HepG2 (cell line): ENCODE data around the gene TPI1. TPM values are rescaled to one million over a fixed set of nuclear protein-coding genes. Genes with fewer than 3 reads are reported as not detected.
A peak's percentile ranks its signal among the peaks of the same experiment; 100 is the strongest.

Source experiments
- ATAC-seq: fragments of 200-7000 bp; cut with Tn5 transposase; 3 replicates; pipeline ENCODE4 v1.9.1; 2020; ENCODE audit warnings: mild to moderate bottlenecking, moderate library complexity
- BruUV-seq: library from RNA; stranded (reverse); fragments of 400-500 nt; replicated peaks from 2 replicates; lab custom pipeline; 2021; lab: Mats Ljungman, UMichigan
- CTCF ChIA-PET: fragments of 300-600 bp; formaldehyde crosslinking; extraction: SDS; loops from one replicate; lab custom pipeline; 2021; ENCODE audit warnings: low total read pairs, inconsistent platforms, low intra/inter-chr PET ratio; lab: Yijun Ruan, JAX
- POLR2A ChIA-PET: fragments of 350-600 bp; sonication (Branson Sonifier 250); formaldehyde crosslinking; loops from one replicate; lab custom pipeline; 2020; ENCODE audit warnings: antibody characterized with exemption, inconsistent platforms; lab: Yijun Ruan, JAX
- DNase-seq: peaks from one replicate; pipeline ENCODE4 v3.0.0-alpha.2; 2015; ENCODE audit warnings: low spot score
- FAIRE-seq: peaks from 3 replicates; lab custom pipeline; 2011; peaks lifted over from hg19 to GRCh38; lab: Jason Lieb, UNC
- H2AFZ ChIP-seq: one replicate; pipeline ENCODE4 v1.6.1; 2011; ENCODE audit warnings: low read length, inconsistent platforms
- H3K27ac ChIP-seq: fragments of 300-600 bp; 3 replicates; pipeline ENCODE4 v1.8.0; 2011; ENCODE audit warnings: mixed run types, mild to moderate bottlenecking, mixed read lengths, low read length, inconsistent platforms; ENCODE audit not compliant: insufficient read depth; ENCODE audit errors: extremely low read length
- H3K27me3 ChIP-seq, 2 experiments: fragments of 200-600 bp in 1 of 2; 2 replicates in 1 of 2; 3 replicates in 1 of 2; pipeline versions ENCODE4 v1.6.0 to v1.8.0; 2011; ENCODE audit warnings: low read length in 2 of 2, mild to moderate bottlenecking in 2 of 2, moderate library complexity in 2 of 2, inconsistent platforms in 1 of 2; ENCODE audit not compliant: insufficient read depth in 2 of 2, control insufficient read depth in 1 of 2
- H3K36me3 ChIP-seq, 2 experiments: fragments of 200-600 bp in 1 of 2; replicated peaks in 1 of 2; 2 replicates in 1 of 2; 3 replicates in 1 of 2; pipeline versions ENCODE4 v1.5.1 to v1.8.0; 2011; ENCODE audit warnings: low read length in 2 of 2, inconsistent platforms in 1 of 2; ENCODE audit not compliant: insufficient read depth in 2 of 2, control insufficient read depth in 1 of 2
- H3K4me1 ChIP-seq: 2 replicates; pipeline ENCODE4 v1.5.1; 2012; ENCODE audit warnings: low read length, inconsistent platforms; ENCODE audit not compliant: insufficient read depth
- H3K4me2 ChIP-seq: 2 replicates; pipeline ENCODE4 v1.6.0; 2011; ENCODE audit warnings: low read depth, low read length, inconsistent platforms
- H3K4me3 ChIP-seq, 3 experiments: fragments of 200-600 bp in 1 of 3; sonication (generic), shearing (Covaris generic) in 1 of 3; replicated peaks in 1 of 3; 2 replicates each; pipeline ENCODE4 v1.5.1; 2011 to 2016; ENCODE audit warnings: low read length in 3 of 3, inconsistent platforms in 2 of 3, low read depth in 2 of 3, mild to moderate bottlenecking in 2 of 3, control low read depth in 1 of 3, mixed read lengths in 1 of 3; ENCODE audit not compliant: insufficient read depth in 1 of 3
- H3K79me2 ChIP-seq: one replicate; pipeline ENCODE4 v1.6.1; 2011; ENCODE audit warnings: low read length, inconsistent platforms; ENCODE audit not compliant: insufficient read depth
- H3K9ac ChIP-seq: 2 replicates; pipeline ENCODE4 v1.6.0; 2011; ENCODE audit warnings: mild to moderate bottlenecking, low read depth, low read length, inconsistent platforms; ENCODE audit not compliant: insufficient read depth
- H3K9me3 ChIP-seq: 2 replicates; pipeline ENCODE4 v1.5.1; 2012; ENCODE audit warnings: mild to moderate bottlenecking, low read length
- H4K20me1 ChIP-seq: 2 replicates; pipeline ENCODE4 v1.6.0; 2011; ENCODE audit warnings: inconsistent platforms, mild to moderate bottlenecking, low read length, moderate library complexity; ENCODE audit not compliant: insufficient read depth
- ARID4A ChIP-seq: sonication (generic); formaldehyde crosslinking; IDR thresholded peaks from 2 replicates; pipeline ENCODE4 v1.5.0; 2020; ENCODE audit warnings: mild to moderate bottlenecking, missing genetic modification reagents, borderline replicate concordance
- ATRX ChIP-seq: sonication (generic); formaldehyde crosslinking; IDR thresholded peaks from 2 replicates; pipeline ENCODE4 v1.4.0; 2020; ENCODE audit warnings: missing genetic modification reagents, borderline replicate concordance
- ELF4 ChIP-seq: sonication (generic); formaldehyde crosslinking; IDR thresholded peaks from 2 replicates; pipeline ENCODE4 v1.5.0; 2020; ENCODE audit warnings: missing genetic modification reagents, mild to moderate bottlenecking, moderate library complexity, borderline replicate concordance
- GRHL1 ChIP-seq: sonication (generic); formaldehyde crosslinking; conservative IDR thresholded peaks from 2 replicates; pipeline ENCODE4 v1.8.0; 2022; ENCODE audit warnings: missing genetic modification reagents
- NR2F6 ChIP-seq, 2 experiments: IDR thresholded peaks; 2 replicates each; pipeline ENCODE4 v1.6.1; 2016; ENCODE audit warnings: antibody characterized with exemption in 1 of 2, mild to moderate bottlenecking in 1 of 2
- POLR2A ChIP-seq, 2 experiments: IDR thresholded peaks; 2 replicates each; pipeline ENCODE4 v1.6.1; 2011; ENCODE audit warnings: low read depth in 2 of 2, low read length in 2 of 2, mild to moderate bottlenecking in 1 of 2, moderate library complexity in 1 of 2; ENCODE audit not compliant: insufficient read depth in 1 of 2
- REL ChIP-seq: sonication (generic); formaldehyde crosslinking; conservative IDR thresholded peaks from 2 replicates; pipeline ENCODE4 v1.8.0; 2022; ENCODE audit warnings: mild to moderate bottlenecking, missing genetic modification reagents, moderate library complexity
- RFXAP ChIP-seq: sonication (generic); formaldehyde crosslinking; IDR thresholded peaks from 2 replicates; pipeline ENCODE4 v1.4.0; 2020; ENCODE audit warnings: missing genetic modification reagents, borderline replicate concordance
- TSC22D2 ChIP-seq: sonication (generic); formaldehyde crosslinking; IDR thresholded peaks from 2 replicates; pipeline ENCODE4 v1.5.1; 2020; ENCODE audit warnings: missing genetic modification reagents, mild to moderate bottlenecking, borderline replicate concordance
- YEATS4 ChIP-seq: sonication (generic); formaldehyde crosslinking; IDR thresholded peaks from 2 replicates; pipeline ENCODE4 v1.4.0; 2020; ENCODE audit warnings: missing genetic modification reagents, borderline replicate concordance
- ZMYM4 ChIP-seq: sonication (generic); formaldehyde crosslinking; IDR thresholded peaks from 2 replicates; pipeline ENCODE4 v1.8.1; 2023; ENCODE audit warnings: mild to moderate bottlenecking, missing genetic modification reagents
- ZNF121 ChIP-seq: sonication (generic); formaldehyde crosslinking; IDR thresholded peaks from 2 replicates; pipeline ENCODE4 v1.5.0; 2020; ENCODE audit warnings: mild to moderate bottlenecking, missing genetic modification reagents
- ZNF207 ChIP-seq: fragments of 450-650 bp; IDR thresholded peaks from 2 replicates; pipeline ENCODE4 v1.6.1; 2016; ENCODE audit warnings: antibody characterized with exemption, borderline replicate concordance
- ZNF670 ChIP-seq: sonication (generic); formaldehyde crosslinking; IDR thresholded peaks from 2 replicates; pipeline ENCODE4 v1.8.0; 2022; ENCODE audit warnings: mild to moderate bottlenecking, missing genetic modification reagents, borderline replicate concordance
- ZNF772 ChIP-seq: sonication (generic); formaldehyde crosslinking; IDR thresholded peaks from 2 replicates; pipeline ENCODE4 v1.5.0; 2020; ENCODE audit warnings: mild to moderate bottlenecking, missing genetic modification reagents
- ZSCAN29 ChIP-seq: sonication (generic); formaldehyde crosslinking; conservative IDR thresholded peaks from 2 replicates; pipeline ENCODE4 v1.4.0; 2020; ENCODE audit warnings: mild to moderate bottlenecking, missing genetic modification reagents
- WGBS: methylation state at CpG from one replicate; pipeline ENCODE4 v1.1.6; 2017; ENCODE audit warnings: low lambda C conversion rate; 5-methylcytosine and 5-hydroxymethylcytosine counted together
- in situ Hi-C: cut with HindIII; loops from 2 replicates; pipeline ENCODE4 v1.10.0; 2017; ENCODE audit warnings: low pct_unique_long_range_greater_than_20kb; ENCODE audit not compliant: extremely low pct_ligation_motif_present
- intact Hi-C: fragments of 100-400 bp; cut with micrococcal nuclease; formaldehyde crosslinking; loops from one replicate; pipeline ENCODE4 v1.10.0; 2022; ENCODE audit not compliant: unreplicated experiment
- polyA plus RNA-seq, 8 experiments: library from polyadenylated mRNA; depleted of rRNA in 3 of 8; stranded (reverse) in 7 of 8; unstranded in 1 of 8; fragments of >200 nt; fragmentation: Illumina TruSeq in 4 of 8; extraction: Trizol in 4 of 8; gene quantifications; 2 replicates each; pipeline versions ENCODE4 v1.2.1 to v1.2.3, GENCODE V29; 2011 to 2016; ENCODE audit warnings: low read depth in 4 of 8, missing spikeins in 1 of 8, mixed read lengths in 1 of 8; ENCODE audit not compliant: insufficient read depth in 1 of 8
- total RNA-seq, 5 experiments: library from RNA; depleted of rRNA; stranded (reverse); fragments of >200 nt; fragmentation: Illumina TruSeq; extraction: Trizol; gene quantifications; 2 replicates each; pipeline ENCODE4 v1.2.3, GENCODE V29; 2016; ENCODE audit warnings: low read depth in 1 of 5

The TPI1 gene
- total and polyA plus RNA-seq, 2 of the 13 experiments (the other 11 are each of a cell fraction or from before 2014, with no cell fraction given): 945 to 2,535 TPM

GRCh38 chr12:6872073-6873048 is 5.0 kb downstream of the TPI1 start:
- peak overlapping the region; percentile 93 for H3K4me2 ChIP-seq
- POLR2A ChIA-PET: interaction anchor here (0.6 to 3.9 kb wide), 31 partner anchors 10 to 338 kb away, joined by 3 to 73 read pairs (median 5); partner anchors contain the start of genes ATN1, C12orf57, CDCA3 and COPS7A
- in situ Hi-C loops: no loop called here
- peak overlapping the region; percentile 86 for H3K9ac ChIP-seq
- peak overlapping the region; percentile 79 for H3K27ac ChIP-seq
- no peaks in the 10 kb centered on the region for H3K9me3 ChIP-seq
- 11% methylated on average over 12 of the region's 40 CpGs for WGBS
- peak overlapping the region; percentile 74 to 95 (median 76) for H3K4me3 ChIP-seq
- H3K4me1 ChIP-seq: peaks cover 48% of the 10 kb centered on the region
- no peak for FAIRE-seq
- H3K36me3 ChIP-seq: peaks cover 12 to 14% of the 10 kb centered on the region in 2 experiments
- peaks cover 44% of the 10 kb centered on the region for H4K20me1 ChIP-seq
- intact Hi-C loops: loop anchor here (1.0 kb wide), 3 partner anchors 19 to 71 kb away; partner anchors contain the start of genes CDCA3 and RNU7-1
- no peaks in the 10 kb centered on the region; a peak in 1 of 5 replicates for H3K27me3 ChIP-seq
- ATAC-seq: peak; percentile 64
- DNase-seq: peak; percentile 72
- no peak overlapping the region for H2AFZ ChIP-seq
- CTCF ChIA-PET: interaction anchor here (2.4 kb wide), 1 partner anchor 19 kb away, joined by 24 read pairs; no protein-coding TSS in a partner anchor
- H3K79me2 ChIP-seq: peaks cover 29% of the 10 kb centered on the region
- TSS peak; percentile 76 for BruUV-seq
- TF ChIP-seq ZSCAN29 (CRISPR knock-in tag): peak; percentile 67; the same call in 1 of the 2 replicates
- TF ChIP-seq GRHL1 (CRISPR knock-in tag): no peak
- TF ChIP-seq ELF4: no peak
- TF ChIP-seq NR2F6 (IDR thresholded peaks at IDR 0.05): no peak
- peak; percentile 44 for TF ChIP-seq NR2F6 (CRISPR knock-in tag; IDR thresholded peaks at IDR 0.05)
- TF ChIP-seq TSC22D2: 0 out of 2 replicates have a peak, but pooled peaks have one; percentile 39
- TF ChIP-seq ZNF121 (CRISPR knock-in tag): no peak; the same call in 1 of the 2 replicates
- peak; percentile 89 for TF ChIP-seq ZNF670
- TF ChIP-seq ARID4A (CRISPR knock-in tag): peak; percentile 68
- no peak for TF ChIP-seq ZNF207
- TF ChIP-seq REL (CRISPR knock-in tag): peak; percentile 65; the same call in 1 of the 2 replicates
- TF ChIP-seq RFXAP (CRISPR knock-in tag): peak; percentile 76; the same call in 1 of the 2 replicates
- TF ChIP-seq ATRX: no peak
- TF ChIP-seq ZMYM4: no peak; the same call in 1 of the 2 replicates
- TF ChIP-seq YEATS4 (CRISPR knock-in tag): peak; percentile 78; the same call in 1 of the 2 replicates
- no peak; a peak in 1 of 4 replicates for TF ChIP-seq POLR2A (IDR thresholded peaks at IDR 0.05; ENCODE audit: insufficient read depth in 1 of 2, low read depth in 2 of 2, low read length in 2 of 2)
- no peak for TF ChIP-seq ZNF772
